Hepatocyte (in vitro differentiated cells): Measurements from ENCODE around the gene ZFHX3.

ENCODE experiments used
- EZH2 ChIP-seq: fragments of 200-600 bp; sonication (generic); IDR thresholded peaks from 2 replicates; pipeline ENCODE4 v1.6.1; 2016; ENCODE audit warnings: antibody characterized with exemption, mild to moderate bottlenecking, borderline replicate concordance
- TF ChIP-seq, protein P1 (sequence below): fragments of 200-600 bp; sonication (generic); IDR thresholded peaks from 2 replicates; pipeline ENCODE4 v1.5.1; 2016; ENCODE audit warnings: antibody characterized with exemption, mild to moderate bottlenecking; ENCODE audit not compliant: poor library complexity

DNA sequence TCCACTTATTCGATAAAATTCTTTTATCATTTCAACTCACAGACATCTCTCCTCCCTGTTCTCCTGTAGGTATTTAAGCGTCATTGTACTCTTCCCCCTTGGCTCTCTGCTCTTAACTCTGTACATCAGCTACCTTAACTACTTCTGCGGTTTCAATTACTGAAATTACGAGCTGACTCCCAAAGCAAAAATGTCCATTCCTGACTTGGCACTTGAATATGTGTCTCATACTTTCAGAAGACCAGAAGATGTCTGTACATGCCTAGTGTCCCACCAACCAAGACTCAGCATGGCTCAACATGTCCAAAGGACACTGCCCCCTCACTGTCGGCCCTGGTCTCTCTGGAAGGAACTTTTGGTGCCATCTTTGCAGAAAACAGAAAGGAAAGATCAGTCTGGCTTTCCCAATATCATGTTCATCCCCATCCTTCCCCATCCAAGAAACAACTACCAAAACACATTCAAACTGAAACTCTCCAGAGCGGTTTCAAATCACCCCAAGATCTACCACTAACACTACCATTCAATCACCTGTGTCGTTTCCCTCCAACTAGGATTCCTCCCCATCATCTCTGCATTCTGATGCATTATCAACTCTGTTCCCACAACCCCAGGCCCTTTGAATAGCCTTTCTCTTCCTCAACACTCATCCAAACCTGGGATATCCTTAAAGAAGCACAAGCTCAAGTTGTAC is 74.9 kb downstream of the ZFHX3 start:
- TF ChIP-seq, protein P1, sequence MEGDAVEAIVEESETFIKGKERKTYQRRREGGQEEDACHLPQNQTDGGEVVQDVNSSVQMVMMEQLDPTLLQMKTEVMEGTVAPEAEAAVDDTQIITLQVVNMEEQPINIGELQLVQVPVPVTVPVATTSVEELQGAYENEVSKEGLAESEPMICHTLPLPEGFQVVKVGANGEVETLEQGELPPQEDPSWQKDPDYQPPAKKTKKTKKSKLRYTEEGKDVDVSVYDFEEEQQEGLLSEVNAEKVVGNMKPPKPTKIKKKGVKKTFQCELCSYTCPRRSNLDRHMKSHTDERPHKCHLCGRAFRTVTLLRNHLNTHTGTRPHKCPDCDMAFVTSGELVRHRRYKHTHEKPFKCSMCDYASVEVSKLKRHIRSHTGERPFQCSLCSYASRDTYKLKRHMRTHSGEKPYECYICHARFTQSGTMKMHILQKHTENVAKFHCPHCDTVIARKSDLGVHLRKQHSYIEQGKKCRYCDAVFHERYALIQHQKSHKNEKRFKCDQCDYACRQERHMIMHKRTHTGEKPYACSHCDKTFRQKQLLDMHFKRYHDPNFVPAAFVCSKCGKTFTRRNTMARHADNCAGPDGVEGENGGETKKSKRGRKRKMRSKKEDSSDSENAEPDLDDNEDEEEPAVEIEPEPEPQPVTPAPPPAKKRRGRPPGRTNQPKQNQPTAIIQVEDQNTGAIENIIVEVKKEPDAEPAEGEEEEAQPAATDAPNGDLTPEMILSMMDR = no peak
- TF ChIP-seq EZH2 = no peak
